T-helper 2 cell treated with Interferon-gamma antibody and Interleukin-4, amounts not matched to agents 100 ng/mL and 5 ng/mL, for 36 hours (primary cell): Measurements from ENCODE around the gene BLACAT1. TPM values are rescaled to one million over a fixed set of nuclear protein-coding genes. Genes with fewer than 3 reads are reported as not detected.
"Not testable (repeated sequence)": the region's sequence is repeated elsewhere in the genome, so short reads cannot be mapped to it uniquely, and the experiment has no call there.

Source experiments
- intact Hi-C: fragments of 100-400 bp; cut with micrococcal nuclease; formaldehyde crosslinking; loops from one replicate; pipeline ENCODE4 v1.15.1; 2023
- total RNA-seq: library from RNA; stranded (reverse); gene quantifications from 2 replicates; pipeline ENCODE4 v1.2.3, GENCODE V29; 2022

BLACAT1 gene
- total RNA-seq, 1 donor from 2014 or later = 0.09 TPM

DNA sequence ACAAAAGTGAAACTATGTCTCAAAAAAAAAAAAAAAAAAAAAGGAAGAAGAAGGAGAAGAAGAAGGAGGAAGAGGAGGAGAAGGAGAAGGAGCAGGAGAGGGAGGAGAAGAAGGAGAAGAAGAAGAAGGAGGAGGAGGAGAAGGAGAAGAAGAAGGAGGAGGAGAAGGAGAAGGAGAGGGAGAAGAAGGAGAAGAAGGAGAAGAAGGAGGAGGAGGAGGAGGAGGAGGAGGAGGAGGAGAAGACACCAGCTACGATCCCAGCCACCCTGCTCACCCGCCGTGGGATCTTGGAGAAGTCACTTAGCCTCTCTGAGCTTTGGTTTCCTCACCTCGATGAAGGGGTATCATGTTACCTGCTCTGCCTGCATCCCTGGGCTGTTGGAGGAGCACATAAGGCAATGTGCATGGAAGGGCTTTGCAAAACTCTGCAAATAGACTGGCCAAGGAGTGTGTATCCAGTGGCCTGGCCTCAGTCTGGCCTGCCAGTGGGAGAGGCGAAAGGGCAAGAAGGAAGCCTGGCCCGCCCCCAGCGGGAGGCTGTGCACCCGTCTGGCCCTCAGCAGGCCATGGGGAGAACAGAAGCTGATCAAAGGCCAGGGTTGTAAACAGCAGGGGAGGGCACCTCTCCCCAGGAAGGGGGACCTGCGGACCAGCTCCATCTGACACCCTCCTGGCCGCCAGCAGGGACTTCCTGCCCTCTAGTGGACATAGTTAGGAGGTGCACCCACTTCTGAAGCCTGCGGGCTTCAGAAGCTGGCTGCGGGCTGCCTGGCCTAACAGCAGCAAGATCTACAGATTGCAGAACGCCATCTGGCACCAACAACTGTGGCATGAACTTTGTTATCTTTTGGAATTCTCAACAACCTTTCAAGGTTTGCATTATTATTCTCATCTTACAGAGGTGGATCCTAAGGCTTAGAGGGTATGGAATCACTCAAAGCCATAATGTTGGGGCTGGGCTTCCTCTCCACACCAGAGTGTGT lies 29.4 kb upstream of the BLACAT1 start:
- intact Hi-C loops = loop anchor here (1.0 to 5.0 kb wide), 5 partner anchors 43 to 212 kb away; no protein-coding TSS in a partner anchor

GRCh38 chr1:205483372-205483771 lies 27.5 kb upstream of the BLACAT1 start:
- intact Hi-C loops = loop anchor here (5.0 kb wide), 1 partner anchor 41 kb away; no protein-coding TSS in a partner anchor

DNA sequence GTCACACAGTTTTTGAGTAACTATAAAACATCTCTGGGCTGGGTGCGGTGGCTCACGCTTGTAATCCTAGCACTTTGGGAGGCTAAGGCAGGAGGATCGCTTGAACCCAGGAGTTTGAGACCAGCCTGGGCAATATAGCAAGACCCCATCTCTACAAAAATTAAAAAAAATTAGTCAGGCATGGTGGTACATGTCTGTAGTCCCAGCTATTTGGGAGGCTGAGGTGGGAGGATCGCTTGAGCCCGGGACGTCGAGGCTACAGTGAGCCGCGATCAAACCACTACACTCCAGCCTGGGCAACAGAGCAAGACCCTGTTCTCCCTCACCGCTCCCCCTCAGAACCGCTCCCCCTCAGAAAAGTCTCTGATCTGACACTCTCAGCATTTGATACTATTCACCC lies 26.7 kb upstream of the BLACAT1 start:
- intact Hi-C loops = loop anchor here (5.0 kb wide), 1 partner anchor 40 kb away; no protein-coding TSS in a partner anchor

GRCh38 chr1:205481629-205482151 lies 25.8 kb upstream of the BLACAT1 start:
- intact Hi-C loops = loop anchor here (5.0 kb wide), 1 partner anchor 39 kb away; no protein-coding TSS in a partner anchor

- intact Hi-C loops = loop anchor here (5.0 kb wide), 1 partner anchor 39 kb away; no protein-coding TSS in a partner anchor
Measured at GRCh38 chr1:205481218-205481617, 25.4 kb upstream of the BLACAT1 start.

DNA sequence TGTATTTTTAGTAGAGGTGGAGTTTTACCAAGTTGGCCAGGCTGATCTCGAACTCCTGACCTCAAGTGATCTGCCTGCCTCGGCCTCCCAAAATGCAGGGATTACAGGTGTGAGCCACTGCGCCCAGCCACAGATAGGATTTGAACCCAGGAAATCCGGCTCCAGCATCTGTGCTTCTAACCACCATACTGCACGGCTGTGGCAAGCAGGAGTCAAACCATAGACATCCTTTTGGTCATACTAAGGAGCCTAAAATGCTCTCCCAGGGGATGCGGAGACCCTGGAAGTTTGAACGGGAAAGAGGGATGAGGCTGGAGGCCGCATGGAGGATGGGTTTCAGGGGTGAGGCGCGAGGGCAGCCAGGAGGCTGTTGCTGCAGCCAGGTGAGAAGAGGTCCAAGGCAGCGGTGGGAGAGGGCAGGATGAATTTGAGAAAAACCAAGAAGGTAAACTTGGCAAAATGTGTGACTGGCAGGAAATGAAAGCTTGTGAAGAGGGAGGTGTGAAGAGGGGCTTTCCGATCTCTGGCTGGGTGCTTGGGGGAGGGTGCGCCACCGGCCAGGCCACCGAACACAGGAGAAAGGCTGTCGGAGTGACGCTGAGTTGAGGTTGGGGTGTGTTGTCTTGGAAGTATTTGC lies 24.6 kb upstream of the BLACAT1 start:
- intact Hi-C loops = loop anchor here (5.0 kb wide), 1 partner anchor 38 kb away; no protein-coding TSS in a partner anchor

GRCh38 chr1:205478985-205479384 lies 23.1 kb upstream of the BLACAT1 start:
- intact Hi-C loops = not testable (repeated sequence)

- intact Hi-C loops = no loop called here
Measured at GRCh38 chr1:205477759-205478247, 22.0 kb upstream of the BLACAT1 start.

DNA sequence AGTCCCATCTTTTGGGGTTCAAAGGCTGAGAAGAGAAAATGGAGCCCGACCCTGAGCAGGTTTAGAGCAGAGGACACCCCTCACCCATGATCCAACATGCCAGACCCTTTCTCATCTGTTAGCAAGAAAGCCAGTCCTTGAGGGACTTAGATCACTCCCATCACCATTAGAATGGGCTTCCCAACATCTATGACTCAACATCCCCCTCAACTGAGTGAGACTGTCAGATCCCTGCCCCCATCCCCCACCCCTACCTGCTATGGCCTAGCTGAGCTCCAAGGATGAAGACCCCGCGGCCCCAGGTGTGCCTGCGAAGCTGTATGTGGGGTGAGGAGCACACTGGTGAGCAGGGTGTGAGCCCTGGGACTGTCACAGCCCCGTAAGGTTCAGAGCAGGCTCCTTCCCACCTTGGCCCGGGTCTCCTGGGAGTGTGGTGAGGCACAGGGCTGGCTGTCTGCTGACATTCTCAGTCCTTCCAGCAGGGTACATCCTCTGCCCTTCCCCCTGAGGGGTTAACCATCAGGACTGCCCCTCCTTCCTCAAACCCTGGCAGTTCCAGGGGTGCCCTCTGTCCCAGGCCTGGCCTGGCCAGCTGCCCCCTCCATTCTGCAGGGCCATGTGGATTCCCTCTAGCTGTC lies 21.4 kb upstream of the BLACAT1 start:
- intact Hi-C loops = no loop called here

- intact Hi-C loops = no loop called here
Measured at GRCh38 chr1:205476648-205477047, 20.8 kb upstream of the BLACAT1 start.

DNA sequence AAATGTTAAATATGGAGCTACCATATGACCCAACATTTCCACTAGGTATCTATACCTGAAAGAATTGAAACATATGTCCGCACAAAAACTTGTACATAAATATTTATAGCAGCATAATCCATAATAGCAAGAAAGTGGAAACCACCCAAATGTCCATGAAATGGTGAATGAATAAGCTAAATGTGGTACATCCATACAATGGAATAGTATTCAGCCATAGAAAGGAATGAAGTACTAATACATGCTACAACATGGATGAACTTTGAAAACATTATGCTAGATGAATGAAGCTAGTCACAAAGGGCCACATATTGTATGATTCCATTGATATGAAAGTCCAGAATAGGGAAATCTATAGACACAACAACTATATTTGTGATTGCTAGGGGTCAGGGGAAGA lies 20.0 kb upstream of the BLACAT1 start:
- intact Hi-C loops = no loop called here

- intact Hi-C loops = no loop called here
Measured at GRCh38 chr1:205474571-205474970, 18.7 kb upstream of the BLACAT1 start.

DNA sequence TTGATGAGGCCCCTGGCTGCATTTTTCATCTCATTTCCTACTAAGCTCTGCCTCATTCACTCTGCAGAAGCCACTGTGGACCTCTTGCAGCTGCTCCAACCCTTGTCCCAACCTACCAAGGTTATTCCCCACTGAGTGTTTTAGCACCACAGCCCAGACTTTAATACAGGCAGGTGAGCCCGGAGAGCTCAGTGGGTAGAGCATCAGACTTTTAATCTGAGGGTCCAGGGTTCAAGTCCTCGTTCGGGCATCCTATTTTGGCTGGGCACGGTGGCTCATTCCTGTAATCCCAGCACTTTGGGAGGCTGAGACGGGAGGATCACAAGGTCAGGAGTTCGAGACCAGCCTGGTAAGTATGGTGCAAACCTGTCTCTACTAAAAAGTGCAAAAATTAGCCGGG lies 18.1 kb upstream of the BLACAT1 start:
- intact Hi-C loops = no loop called here

DNA sequence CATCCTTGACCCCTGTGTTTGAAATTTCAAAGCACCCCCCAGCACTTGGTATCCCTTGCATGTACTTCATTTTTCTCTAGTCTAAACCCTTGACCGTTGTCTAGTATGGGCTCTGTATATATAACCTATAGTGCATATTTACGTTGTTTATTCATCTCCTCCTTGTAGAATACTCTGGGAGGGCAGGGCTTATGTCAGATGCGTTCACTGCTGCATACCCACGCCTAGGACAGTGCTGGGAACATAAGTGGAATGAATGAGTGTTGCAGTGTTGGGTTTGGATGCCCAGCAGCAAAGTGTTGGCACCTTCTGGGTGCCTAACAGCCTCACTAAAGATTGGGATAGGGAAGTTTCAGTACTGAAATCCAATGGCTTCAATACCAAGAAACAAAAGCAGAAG lies 17.6 kb upstream of the BLACAT1 start:
- intact Hi-C loops = no loop called here

DNA sequence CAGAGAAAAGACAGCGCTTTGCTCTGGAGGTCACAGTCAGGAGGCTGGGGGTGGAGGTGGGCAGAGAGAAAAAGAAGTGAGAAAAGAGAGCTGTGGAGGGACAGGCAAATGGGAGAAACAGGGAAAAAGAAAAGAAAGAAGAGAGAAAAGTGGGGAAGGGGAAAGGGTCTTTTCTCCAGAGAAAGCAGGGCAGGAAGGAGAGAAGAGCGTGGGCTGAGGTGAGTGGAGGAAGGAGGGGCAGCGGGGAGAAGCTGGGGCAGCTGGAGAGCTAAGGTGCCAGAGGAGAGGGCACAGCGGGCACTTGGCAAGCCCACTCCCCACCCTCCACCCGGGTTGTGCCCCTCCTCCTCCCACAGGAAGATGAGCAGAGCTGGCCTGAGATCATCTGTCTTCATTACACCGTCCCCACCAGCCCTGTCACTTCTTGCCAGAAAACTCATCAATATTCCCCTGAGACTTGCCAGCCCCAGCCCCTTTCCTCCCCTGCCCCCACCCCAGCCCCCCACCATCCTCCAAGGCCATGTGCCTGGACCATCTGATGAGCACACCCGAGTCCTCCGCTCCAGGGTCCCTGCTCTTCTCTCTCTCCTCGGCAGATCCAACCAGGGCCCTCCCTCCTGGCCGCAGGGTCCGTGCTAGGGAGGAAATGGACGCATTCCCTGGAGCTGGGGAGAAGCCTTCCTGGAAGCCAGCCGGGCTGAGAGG lies 17.0 kb upstream of the BLACAT1 start:
- intact Hi-C loops = no loop called here

GRCh38 chr1:205470131-205470530 lies 14.3 kb upstream of the BLACAT1 start:
- intact Hi-C loops = no loop called here

DNA sequence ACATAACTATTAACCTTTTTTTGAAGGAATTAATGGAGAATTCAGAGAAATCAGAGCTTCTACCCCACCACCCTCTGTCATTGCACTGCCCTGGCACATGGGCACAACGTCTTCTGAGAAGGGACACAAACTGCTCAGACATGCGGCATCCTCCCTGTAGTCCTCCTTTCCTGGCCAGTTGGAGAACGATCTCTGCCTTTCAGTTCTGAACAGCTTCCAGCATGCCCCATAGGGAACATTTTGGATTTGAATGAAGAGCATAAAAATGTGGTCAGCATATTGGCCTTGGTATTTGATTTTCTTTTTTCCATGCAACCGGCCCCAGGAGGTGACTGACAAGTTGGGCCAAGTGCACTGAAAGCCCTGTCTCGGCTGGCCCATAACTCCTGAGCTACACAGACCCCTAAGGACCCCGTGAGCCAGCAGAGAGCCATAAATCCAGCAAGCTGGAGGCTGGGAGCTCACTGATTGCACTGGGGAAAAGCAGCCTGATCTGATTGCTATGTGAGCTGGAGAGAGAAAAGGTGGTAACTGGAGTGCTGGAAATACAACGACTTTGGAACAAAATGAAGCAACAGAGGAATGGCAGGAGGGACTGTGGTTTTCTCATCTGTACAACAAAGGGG lies 10.9 kb upstream of the BLACAT1 start:
- intact Hi-C loops = no loop called here

- intact Hi-C loops = no loop called here
Measured at GRCh38 chr1:205465392-205465791, 9.5 kb upstream of the BLACAT1 start.

- intact Hi-C loops = no loop called here
Measured at GRCh38 chr1:205458777-205459566, 3.1 kb upstream of the BLACAT1 start.
